Fibroblast of pulmonary artery (primary cell): Measurements from ENCODE around the gene SDK1.

Experiments used
- DNase-seq: peaks from one replicate; pipeline ENCODE4 v3.0.0-alpha.2; 2010; ENCODE audit warnings: low read depth
- H3K4me3 ChIP-seq: replicated peaks from 2 replicates; pipeline ENCODE4 v1.5.1; 2011; ENCODE audit warnings: low read depth, mild to moderate bottlenecking, control low read depth, low read length, moderate library complexity
- TF ChIP-seq, protein P1 (sequence below): IDR thresholded peaks from 2 replicates; pipeline ENCODE4 v1.5.1; 2011; ENCODE audit warnings: mild to moderate bottlenecking, control low read depth, low read length, inconsistent platforms; ENCODE audit errors: missing control alignments

SDK1 gene

DNA sequence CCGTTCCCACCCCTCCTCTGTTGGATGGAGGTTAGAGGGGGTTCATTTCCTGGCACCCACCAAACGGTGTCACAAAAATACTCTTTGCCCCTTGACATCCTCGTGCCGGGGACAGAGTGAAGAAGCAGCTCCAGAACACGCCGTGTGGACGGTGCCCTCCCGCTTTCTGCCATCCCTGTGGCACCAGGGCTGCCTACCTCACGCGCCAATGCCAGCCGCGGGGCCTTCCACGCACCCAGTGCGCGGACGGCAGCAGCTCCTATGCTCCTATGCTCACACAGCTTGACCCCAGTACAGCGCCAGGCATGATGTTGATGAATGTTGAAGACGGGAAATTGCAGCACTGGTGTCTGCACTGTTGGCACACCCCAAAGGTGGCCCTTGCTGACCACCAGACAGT lies 873.8 kb downstream of the SDK1 start:
- TF ChIP-seq, protein P1, sequence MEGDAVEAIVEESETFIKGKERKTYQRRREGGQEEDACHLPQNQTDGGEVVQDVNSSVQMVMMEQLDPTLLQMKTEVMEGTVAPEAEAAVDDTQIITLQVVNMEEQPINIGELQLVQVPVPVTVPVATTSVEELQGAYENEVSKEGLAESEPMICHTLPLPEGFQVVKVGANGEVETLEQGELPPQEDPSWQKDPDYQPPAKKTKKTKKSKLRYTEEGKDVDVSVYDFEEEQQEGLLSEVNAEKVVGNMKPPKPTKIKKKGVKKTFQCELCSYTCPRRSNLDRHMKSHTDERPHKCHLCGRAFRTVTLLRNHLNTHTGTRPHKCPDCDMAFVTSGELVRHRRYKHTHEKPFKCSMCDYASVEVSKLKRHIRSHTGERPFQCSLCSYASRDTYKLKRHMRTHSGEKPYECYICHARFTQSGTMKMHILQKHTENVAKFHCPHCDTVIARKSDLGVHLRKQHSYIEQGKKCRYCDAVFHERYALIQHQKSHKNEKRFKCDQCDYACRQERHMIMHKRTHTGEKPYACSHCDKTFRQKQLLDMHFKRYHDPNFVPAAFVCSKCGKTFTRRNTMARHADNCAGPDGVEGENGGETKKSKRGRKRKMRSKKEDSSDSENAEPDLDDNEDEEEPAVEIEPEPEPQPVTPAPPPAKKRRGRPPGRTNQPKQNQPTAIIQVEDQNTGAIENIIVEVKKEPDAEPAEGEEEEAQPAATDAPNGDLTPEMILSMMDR, result no peak
- H3K4me3 ChIP-seq, result no peak overlapping the region
- DNase-seq, result no peak

DNA sequence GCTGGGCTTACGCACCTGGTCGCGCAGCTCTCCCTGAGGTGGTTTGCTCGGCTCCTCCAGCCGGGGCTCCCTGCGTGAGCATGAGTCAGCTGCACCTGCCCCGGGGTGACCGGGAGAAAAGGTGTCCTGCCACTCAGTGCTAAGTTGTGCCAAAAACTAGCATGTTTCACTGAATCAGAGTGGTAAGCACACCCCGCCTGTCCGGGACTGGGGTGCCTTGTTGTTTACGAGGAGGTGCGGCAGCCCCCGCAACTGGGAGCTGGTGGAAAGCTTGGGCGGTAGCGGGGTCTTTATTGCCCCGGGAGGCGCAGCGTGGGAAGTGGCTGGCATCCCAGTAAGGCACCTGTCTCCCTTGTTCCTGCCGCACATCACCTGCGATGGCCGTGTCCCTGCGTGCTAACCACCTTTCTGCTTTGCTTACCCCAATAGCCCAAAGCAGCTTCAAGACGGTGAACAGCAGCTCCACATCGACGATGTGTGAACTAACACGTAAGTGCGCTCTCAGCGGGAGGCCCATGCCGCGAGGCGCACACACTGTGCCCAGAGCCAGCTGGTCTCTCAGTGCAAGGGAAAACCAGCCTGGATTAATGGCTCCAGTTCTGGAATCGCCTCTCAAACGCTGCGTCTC lies 874.4 kb downstream of the SDK1 start:
- TF ChIP-seq, protein P1, result no peak
- no peak overlapping the region for H3K4me3 ChIP-seq
- DNase-seq, result no peak

DNA sequence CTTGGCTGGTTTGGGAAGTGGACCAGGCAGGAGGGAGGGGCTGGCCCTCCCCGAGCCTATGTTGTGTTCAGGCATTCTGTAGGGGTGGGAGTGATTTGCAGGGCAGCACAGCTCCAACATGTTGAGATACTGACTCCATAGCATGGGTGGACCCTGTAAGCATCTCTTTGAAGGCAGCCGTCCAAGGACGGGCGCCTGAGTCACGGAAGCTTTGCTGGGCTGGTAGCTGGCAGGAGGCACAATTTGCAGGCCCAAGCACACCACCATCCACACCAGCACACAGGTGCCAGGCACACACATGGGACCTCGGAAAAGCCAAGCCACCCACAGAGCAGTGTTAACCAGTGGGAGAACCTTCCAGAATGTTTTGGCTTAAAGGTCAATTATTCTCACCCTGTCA lies 875.9 kb downstream of the SDK1 start:
- H3K4me3 ChIP-seq, result no peak overlapping the region
- no peak for DNase-seq
- TF ChIP-seq, protein P1, result no peak

DNA sequence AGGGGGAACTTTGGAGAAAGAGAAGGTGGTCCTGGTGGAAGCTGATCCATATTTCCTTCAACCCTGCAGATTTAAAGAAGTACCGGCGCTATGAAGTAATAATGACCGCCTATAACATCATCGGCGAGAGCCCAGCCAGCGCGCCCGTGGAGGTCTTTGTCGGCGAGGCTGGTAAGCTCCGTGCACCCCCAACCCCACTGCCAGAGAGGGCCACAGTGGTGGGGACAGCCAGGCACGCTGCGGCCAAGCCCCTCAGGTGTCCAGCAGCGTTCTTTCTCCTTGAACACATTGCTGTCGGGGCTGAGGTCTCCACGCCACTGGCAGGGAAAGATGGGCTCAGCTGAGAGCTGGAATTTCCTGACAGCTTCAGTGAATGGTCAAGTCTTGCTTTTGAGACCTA lies 877.4 kb downstream of the SDK1 start:
- TF ChIP-seq, protein P1, result no peak
- no peak overlapping the region for H3K4me3 ChIP-seq
- DNase-seq, result no peak

DNA sequence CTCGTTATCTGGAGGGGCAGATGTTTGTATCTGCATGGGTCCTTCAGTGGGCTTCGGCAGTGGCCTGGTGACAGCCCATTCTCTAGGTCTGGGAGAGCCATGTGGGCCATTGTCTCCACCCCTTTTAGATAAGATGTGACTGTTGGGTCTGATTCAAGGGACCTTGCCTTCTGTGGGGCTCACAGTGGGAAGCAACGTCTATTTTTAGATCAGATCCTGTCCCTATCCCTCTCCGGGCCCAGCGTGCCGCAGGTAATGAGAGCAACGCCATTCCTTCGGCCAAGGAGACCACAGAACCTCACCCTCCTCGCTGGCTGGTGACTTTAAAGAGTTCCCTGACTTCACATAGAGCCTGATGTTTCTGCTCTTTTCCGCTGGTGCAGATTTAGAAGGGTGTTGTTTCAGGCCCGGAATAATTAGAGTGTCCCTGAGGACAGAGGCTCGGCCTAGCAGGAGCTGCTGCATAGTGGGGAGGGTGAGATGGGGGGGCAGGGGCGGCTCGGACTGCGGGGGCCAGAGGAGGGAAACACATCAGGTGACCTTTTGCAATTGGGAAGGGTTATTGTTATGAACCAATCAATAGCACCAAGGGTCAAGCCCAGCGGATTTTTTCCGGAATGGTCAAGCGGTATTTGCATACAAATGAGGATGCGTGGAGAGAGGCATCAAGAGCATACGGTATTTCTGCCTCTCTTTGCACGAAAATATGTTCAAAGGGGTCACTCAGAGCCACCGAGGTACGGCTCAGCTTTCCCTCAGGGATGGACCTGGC lies 878.0 kb downstream of the SDK1 start:
- TF ChIP-seq, protein P1, result no peak
- DNase-seq, result no peak
- H3K4me3 ChIP-seq, result no peak overlapping the region

DNA sequence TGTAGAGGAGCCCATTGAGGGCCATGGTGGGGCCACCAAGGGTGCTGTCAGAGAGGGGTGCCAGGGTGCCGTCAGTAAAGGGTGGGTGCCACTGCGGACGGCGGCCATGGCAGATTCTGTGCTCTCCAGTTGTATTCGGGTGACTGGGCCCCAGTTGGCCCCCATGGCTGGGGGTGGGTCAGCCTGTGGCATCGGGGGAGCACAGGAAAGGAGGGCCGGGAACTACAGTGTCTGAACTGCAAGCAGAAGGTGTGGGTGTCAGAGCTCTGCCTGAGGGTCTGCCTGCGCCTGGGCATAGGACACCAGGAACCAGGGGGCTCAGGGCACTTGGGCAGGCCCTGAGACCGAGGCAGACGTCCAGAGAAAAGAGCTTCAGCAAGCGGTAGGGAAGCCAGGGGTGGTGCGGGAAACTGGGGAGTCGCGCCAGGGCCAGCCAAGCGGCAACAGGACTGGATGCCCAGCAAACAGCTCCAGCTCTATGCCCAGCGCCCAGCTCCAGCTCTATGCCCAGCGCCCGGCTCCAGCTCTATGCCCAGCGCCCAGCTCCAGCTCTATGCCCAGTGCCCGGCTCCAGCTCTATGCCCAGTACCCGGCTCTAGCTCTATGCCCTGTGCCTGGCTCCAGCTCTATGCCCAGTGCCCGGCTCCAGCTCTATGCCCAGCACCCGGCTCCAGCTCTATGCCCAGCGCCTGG lies 878.8 kb downstream of the SDK1 start:
- no peak for DNase-seq
- TF ChIP-seq, protein P1, result no peak
- no peak overlapping the region for H3K4me3 ChIP-seq
